Cardiac fibroblast (primary cell): ENCODE results near the gene RARRES1.

Experiments used
- DNase-seq, 2 donors: peaks; one replicate each; pipeline versions ENCODE4 v3.0.0 to v3.0.0-alpha.2; 2010; ENCODE audit warnings: low read depth in 2 of 2
- H3K4me3 ChIP-seq, 2 donors: replicated peaks in 1 of 2; 1 replicate in 1 of 2; 2 replicates in 1 of 2; pipeline ENCODE4 v1.5.1; 2011; ENCODE audit warnings: low read depth in 2 of 2, low read length in 2 of 2, mild to moderate bottlenecking in 2 of 2, moderate library complexity in 1 of 2
- TF ChIP-seq, protein P1 (sequence below): IDR thresholded peaks from one replicate; pipeline ENCODE4 v1.5.1; 2011; ENCODE audit warnings: low read depth, mild to moderate bottlenecking, low read length, inconsistent platforms

RARRES1 gene

DNA sequence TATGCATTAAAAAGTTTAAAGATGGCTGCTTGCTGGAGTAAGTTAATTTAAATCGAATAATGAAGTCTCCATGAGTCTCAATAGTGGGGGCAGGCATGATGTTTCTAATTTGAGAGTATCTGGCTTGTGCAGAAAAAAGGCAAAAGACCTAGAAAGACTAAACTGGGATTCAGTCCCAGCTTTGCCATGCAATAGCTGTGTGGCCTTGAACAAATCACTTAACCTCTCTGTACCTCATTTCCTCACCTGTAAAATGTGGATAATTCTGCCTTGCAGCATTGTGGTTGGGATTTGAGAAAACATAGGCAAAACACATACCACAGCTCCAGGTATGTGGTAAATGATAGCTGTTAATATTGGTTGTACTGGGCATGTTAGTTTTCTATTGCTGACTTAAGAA, 68.4 kb downstream of the RARRES1 start:
- H3K4me3 ChIP-seq: no peak overlapping the region
- TF ChIP-seq, protein P1, sequence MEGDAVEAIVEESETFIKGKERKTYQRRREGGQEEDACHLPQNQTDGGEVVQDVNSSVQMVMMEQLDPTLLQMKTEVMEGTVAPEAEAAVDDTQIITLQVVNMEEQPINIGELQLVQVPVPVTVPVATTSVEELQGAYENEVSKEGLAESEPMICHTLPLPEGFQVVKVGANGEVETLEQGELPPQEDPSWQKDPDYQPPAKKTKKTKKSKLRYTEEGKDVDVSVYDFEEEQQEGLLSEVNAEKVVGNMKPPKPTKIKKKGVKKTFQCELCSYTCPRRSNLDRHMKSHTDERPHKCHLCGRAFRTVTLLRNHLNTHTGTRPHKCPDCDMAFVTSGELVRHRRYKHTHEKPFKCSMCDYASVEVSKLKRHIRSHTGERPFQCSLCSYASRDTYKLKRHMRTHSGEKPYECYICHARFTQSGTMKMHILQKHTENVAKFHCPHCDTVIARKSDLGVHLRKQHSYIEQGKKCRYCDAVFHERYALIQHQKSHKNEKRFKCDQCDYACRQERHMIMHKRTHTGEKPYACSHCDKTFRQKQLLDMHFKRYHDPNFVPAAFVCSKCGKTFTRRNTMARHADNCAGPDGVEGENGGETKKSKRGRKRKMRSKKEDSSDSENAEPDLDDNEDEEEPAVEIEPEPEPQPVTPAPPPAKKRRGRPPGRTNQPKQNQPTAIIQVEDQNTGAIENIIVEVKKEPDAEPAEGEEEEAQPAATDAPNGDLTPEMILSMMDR: no peak
- DNase-seq: no peak

DNA sequence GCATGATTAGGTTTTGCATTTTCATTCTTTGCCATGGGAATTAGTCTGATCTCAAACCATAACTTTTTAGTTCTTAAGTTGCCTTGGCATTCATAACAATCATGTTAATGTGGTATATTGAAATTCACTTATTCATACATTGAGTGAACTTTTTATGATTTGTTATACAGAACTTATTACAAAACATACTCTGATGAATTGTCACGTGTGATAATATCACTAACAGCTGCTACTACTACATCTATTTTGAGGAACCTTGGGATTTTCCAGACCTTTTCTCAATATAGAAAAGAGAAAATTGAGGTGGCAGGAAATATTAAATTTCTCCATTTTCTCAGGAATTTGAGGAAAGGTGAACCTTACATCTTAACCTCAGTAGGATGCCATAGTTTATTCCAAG, 69.0 kb downstream of the RARRES1 start:
- no peak overlapping the region for H3K4me3 ChIP-seq
- TF ChIP-seq, protein P1: no peak
- DNase-seq: no peak

DNA sequence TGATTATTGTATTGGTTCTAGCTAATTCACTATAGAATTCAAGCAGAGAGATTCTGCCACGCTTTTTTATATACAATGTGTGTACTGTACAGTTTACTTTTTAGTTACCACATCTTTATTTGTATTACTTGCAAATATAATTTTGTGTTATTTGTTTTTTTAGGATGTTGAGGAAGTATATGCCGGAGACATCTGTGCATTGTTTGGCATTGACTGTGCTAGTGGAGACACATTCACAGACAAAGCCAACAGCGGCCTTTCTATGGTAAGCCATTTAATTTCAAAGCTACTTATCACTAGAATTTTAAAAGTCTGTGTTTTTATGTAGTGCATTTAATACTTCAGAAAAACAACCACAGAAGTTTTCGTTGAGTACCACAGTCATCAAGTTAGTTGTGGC, 71.5 kb downstream of the RARRES1 start:
- H3K4me3 ChIP-seq: no peak overlapping the region
- TF ChIP-seq, protein P1: no peak
- DNase-seq: no peak

DNA sequence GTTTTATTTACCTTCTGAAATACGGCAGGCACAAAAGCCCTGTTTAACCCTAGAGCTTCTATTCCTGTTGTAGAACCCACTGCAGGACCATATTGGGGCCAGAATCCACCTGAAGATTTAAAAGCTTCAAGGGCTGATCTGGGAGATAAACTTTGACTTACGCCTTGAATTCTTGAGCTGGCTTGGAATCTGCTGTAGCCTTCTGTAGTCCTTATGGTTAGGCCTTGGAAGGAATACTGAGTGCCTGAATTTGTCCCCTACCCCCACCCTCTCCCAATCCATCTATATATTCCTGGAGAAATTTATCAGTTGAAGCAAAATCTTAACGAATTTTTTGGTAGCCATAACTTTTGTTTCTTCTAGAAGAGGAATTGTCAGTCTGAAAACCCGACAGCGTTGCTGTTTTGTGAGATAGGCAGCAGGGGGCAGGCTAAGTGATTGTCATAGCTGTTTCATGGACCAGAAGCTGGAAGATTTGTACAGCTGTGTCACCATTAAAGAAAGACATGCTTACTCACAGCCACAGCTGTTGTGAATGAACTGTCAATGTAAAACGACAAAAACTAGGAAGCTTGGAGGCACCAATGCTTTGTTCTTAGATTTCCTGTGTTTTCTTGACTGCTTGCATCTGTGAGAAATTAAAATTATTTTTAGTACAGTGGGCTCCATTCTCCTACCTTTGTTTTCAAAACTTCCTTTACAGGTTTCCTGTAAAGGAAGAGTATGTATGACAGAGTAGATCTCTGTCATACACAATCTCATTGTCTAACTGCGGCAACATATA, 72.6 kb downstream of the RARRES1 start:
- TF ChIP-seq, protein P1: peak; percentile 83
- peak; percentile 83 to 91 for DNase-seq

DNA sequence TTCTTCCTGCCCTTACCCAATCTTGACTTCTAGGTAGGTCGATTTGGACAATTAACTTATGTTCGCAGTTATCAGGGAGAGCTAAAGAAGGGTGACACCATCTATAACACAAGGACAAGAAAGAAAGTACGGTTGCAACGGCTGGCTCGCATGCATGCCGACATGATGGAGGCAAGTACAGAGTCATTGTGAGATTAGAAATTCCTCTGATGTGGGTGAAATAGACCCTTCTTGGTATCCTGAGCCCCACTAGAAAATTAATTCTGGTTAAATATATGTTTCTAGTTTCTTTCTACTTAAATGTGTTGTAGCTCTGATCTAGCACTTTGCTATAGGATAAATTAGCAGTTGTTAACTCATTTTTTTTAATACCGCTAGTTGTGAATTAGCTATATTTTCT, 73.4 kb downstream of the RARRES1 start:
- DNase-seq: no peak
- no peak overlapping the region for H3K4me3 ChIP-seq
- TF ChIP-seq, protein P1: no peak

More for the DNA sequence above, 72.6 kb downstream of the RARRES1 start:
- no peak overlapping the region for H3K4me3 ChIP-seq

DNA sequence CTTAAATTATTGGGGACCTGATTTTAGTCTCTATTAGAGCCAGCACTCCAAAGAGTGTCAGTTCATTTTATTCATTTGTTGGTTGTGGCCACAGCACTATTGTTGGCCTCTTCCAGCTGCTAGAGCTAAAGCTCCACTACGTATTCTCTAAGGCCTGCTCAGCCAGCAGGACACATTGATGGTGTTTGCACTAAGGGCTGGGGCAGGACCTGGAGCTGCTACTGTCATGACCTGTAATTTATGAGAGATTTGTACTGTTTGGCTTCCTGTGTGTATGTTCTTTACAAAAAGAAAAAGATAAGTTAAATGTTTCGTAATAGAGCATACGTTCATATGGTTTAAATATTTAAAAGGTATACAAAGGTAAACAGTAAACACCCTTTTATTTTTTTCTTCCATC, 79.8 kb downstream of the RARRES1 start:
- DNase-seq: no peak
- TF ChIP-seq, protein P1: no peak
- no peak overlapping the region for H3K4me3 ChIP-seq

DNA sequence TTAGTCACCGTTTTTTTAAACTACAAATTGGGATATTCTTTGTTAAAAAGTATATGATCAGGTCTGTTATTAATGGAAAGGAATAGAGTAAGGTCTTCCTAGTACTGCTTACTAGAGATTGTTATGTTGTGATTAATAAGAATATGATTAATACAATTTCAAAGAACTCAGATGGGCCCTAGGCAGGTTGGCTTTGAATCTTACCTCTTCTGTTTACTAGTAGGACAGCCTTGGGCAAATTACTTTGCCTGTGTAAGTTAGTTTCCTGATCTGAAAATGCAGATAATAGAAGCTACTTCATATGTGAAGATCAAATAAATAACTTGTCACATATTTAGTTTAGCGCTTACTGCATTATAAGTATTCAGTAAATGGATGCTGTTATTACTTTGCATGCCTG, 81.1 kb downstream of the RARRES1 start:
- no peak overlapping the region for H3K4me3 ChIP-seq
- no peak for DNase-seq
- TF ChIP-seq, protein P1: no peak
